D721Med (cell line): ENCODE results near the gene BARX1.

ENCODE experiments used
- DNase-seq: peaks from one replicate; pipeline ENCODE4 v3.0.0; 2011; ENCODE audit warnings: low spot score; ENCODE audit not compliant: insufficient read length
- FAIRE-seq: peaks from 2 replicates; lab custom pipeline; 2011; peaks lifted over from hg19 to GRCh38; lab: Jason Lieb, UNC
- TF ChIP-seq, protein P1 (sequence below): IDR thresholded peaks from 2 replicates; pipeline ENCODE4 v1.5.1; 2012; ENCODE audit warnings: mild to moderate bottlenecking, control low read depth; ENCODE audit not compliant: insufficient read depth; ENCODE audit errors: missing control alignments

The BARX1 gene

DNA sequence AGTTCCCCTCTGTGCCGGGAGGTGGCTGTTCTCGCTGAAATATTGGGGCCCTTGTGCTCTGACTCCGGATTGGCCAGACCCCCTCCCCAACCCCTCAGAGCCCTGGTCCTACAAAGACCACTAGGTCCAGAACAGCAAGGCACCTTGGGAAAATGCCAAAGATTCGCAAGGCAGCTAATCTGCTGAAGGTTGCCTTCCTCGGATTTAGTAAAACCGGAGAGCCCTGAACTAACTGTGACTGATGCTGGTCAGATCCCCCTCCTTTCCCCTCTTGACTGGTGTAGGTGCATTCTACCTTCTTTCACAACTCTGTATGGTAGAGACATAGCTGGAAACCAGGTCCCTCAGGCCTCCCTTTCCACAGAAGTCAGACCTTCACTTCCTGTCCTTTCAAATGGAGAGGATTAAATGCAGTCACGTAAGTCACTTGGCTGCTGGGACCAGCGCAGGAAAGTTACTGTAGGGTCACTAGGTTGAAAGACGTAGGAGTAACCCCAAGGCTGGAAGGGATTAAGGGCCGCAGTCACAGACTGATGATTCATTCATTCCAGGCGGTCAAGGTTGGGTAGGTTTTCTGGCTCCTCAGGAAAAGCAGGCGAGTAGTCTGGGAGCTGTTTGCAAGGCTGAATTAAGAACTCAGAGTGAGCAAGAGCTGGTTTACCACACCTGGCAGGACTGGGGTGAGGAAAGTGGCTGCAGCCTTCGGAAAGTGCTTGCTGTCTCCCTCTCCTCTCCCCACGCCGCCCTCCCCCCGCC lies 5.3 kb downstream of the BARX1 start:
- no peak for FAIRE-seq
- TF ChIP-seq, protein P1, sequence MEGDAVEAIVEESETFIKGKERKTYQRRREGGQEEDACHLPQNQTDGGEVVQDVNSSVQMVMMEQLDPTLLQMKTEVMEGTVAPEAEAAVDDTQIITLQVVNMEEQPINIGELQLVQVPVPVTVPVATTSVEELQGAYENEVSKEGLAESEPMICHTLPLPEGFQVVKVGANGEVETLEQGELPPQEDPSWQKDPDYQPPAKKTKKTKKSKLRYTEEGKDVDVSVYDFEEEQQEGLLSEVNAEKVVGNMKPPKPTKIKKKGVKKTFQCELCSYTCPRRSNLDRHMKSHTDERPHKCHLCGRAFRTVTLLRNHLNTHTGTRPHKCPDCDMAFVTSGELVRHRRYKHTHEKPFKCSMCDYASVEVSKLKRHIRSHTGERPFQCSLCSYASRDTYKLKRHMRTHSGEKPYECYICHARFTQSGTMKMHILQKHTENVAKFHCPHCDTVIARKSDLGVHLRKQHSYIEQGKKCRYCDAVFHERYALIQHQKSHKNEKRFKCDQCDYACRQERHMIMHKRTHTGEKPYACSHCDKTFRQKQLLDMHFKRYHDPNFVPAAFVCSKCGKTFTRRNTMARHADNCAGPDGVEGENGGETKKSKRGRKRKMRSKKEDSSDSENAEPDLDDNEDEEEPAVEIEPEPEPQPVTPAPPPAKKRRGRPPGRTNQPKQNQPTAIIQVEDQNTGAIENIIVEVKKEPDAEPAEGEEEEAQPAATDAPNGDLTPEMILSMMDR, result no peak
- no peak for DNase-seq

DNA sequence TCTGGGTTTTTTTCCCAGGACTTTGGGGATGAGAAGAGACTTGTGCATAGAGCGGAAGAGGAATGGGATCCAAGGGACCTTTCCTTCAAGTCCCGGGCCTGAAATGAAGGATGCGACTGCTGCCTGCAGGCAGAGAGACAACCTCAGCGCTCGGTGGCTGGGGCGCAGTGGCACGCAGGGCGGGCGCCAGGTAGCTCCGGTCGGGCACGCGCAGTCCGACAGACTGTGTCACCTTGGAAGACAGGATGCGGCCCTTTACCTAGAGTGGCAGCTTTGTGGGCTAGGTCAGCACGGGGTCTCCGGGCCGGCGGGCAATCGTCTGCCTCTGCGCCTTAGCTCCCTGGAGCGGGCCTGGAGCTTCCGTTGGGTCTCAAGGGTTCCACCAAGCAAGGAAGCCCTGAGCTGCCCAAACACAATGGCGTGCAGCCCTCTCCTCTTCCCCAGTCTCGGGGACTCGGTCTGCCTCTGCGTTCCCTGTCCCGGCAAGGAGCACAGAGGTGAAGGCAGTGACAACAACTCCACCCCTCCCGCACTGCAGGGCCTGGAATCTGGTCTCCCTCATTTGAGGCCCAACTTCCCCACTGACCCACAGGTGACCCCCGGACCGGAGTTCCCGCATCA lies 6.0 kb downstream of the BARX1 start:
- DNase-seq, result no peak
- TF ChIP-seq, protein P1, result no peak
- no peak for FAIRE-seq

DNA sequence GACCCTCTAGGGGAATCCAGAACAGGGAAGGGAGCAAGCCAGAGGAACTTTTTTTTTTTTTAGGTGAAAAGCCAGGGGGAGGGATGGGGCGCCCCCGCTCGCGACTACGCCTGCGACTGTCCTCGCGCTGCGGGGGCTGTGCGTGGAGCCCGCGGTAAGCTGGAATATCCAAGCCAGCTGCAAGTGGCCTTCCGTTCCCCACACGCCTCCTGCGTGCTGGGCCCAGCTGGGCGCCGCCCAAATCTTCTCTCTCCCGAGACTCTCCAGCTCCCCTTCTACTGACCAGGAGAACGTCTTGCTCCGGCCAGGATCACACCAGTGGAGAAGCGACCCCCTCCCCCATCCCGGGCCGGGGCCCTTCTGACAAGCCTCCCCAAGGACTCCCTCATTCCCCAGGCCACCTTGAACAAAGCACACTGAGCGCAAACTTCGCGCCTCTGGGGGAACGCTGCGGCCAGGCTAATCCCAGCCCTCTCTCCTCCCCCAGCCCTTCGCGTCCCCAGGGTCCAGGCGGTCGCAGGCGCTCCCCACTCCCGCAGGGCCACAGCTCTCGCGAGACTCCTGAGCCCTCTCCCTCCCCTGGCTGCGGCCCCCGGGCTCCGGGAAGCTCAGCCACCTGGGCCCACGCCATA lies 6.6 kb downstream of the BARX1 start:
- TF ChIP-seq, protein P1, result no peak
- no peak for FAIRE-seq
- no peak for DNase-seq

DNA sequence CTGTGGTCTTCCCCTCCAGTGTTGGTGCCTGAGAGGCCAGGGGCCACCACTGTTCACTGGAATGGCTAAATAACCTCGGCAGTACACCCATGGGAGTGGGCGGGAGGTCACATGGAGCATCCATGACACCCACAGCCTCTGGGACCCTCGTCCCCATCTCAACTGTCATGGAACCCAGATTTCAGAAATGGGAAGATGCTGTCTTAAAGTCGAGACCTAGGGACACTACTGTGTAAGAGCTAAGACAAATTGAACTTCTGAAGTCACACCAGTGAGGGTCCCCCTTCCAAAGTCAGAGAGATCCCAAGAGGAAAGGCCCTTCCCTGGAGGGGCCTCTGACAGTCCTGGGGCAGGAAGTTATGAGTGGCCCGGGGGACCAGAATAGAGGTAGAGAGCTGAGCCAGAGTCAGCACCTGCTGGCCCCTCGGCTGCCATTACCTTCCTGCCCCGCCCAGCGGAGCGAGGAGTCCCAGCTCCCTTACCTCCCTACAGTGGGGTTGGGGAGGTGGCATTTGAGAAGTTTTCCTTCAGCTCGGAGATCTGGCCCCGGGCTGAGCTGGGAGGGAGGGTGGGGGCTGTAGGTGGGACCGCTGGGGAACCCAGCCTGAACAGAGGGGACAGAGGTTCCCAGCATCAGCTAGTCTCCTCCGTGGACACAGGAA lies 7.6 kb downstream of the BARX1 start:
- FAIRE-seq (no peak), DNase-seq (no peak)
- TF ChIP-seq, protein P1, result no peak

DNA sequence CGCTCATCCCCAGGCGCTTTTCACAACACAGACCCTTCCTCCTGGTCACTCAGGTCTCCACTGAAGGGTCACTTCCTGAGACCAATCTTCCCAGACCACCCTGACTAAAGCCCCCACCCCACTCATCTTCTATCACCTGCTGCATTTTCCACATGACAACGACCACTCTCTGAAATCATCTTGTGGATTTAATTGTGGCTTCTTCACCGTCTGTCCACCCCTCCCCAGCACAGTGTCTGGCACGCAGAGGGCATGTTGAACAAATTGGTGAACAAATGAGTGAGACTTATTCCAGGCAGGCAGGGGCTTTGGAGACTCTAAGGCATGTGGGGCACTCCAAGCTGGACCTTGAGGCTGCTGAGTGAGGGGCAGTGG lies 8.8 kb downstream of the BARX1 start:
- DNase-seq (no peak), FAIRE-seq (no peak)
- TF ChIP-seq, protein P1, result no peak

DNA sequence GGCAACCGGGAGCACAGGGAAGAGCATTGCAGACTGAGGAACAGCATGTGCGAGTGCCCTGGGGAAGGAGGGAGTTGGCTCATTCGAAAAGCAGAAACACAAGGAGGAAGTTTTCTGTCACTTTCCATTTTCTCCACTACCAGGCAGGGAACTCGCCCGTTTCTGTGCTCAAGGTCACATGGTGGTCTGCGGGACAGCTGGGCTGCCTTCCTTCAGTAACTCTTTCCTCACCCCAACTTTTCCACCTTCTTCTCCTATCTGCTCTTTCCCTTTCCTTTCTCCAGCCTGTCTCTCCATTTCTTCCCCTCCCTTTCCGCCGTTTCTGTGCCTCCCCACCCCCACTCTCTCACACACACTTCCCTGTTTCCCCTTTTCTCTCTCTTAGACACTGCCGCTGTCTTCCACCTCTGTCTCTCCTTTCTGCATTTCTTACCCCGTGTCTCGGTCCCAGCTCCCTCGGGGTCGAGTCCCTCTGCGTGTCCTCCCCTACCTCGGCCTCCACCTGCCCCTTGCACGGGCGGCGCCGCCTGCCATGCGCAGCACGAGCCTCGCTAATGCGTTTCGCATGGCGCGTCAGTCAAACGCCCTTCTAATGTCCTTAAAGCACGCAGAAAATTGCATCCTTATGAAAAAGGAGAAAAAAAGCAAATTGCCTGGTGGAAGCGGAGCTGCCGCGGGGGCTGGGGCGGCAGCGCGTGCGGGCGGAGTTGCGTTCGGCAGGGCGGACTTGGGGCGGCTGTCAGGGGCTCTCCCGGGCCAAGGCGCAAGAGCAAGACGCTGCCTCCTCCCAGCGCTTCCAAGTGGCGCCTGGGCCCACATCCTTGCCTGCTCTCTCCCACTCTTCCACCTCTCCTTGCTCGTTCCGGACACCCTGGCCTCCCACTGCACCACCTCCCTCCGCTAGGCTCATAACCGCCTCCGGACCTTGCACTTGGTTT lies 9.5 kb downstream of the BARX1 start:
- DNase-seq (no peak), FAIRE-seq (no peak)
- TF ChIP-seq, protein P1, result no peak
